ENCODE data around the gene SLC26A6. TPM values are rescaled to one million over a fixed set of nuclear protein-coding genes. Genes with fewer than 3 reads are reported as not detected.

SLC26A6 gene
- 100 to 1,000 TPM; 143 to 249 (median 194) TPM for total RNA-seq

- Histone ChIP-seq H3K36me3 (peaks cover 0 to 25% (median 0%) of the 10 kb centered on the region in 3 donors), H3K27ac (peak within 1 kb of the TSS; percentile 67 to 84 (median 74)), H3K4me1 (peaks cover 0 to 22% (median 4%) of the 10 kb centered on the region in 4 donors), H3K4me3 (peak within 1 kb of the TSS; percentile 76 to 90 (median 86)), H3K27me3 (no peaks in the 10 kb centered on the region), H3K9me3 (no peaks in the 10 kb centered on the region)
- peak; percentile 94 to 99 (median 98) for DNase-seq
- TF ChIP-seq POLR2A (IDR thresholded peaks at IDR 0.05) (peak; percentile 63 to 66), CTCF (IDR thresholded peaks at IDR 0.05) (peak in 4 of 6 experiments; percentile 31 to 76 (median 68))
These were observed at the start of gene SLC26A6 for GRCh38 chr3:48635222-48636021. Gene SLC26A6, minus strand, starts transcription at chr3:48635461. Its CDS starts 68 bp downstream, at chr3:48635393.

GRCh38 chr3:48684480-48685143 is 49.4 kb upstream of the SLC26A6 start:
- no peak for DNase-seq
- H3K27me3 ChIP-seq = no peaks in the 10 kb centered on the region

GRCh38 chr3:48684054-48684349 is 48.7 kb upstream of the SLC26A6 start:
- peak overlapping the region in 2 of 4 donors; percentile 97 to 100 for H3K4me3 ChIP-seq
- H3K36me3 ChIP-seq = peaks cover 0 to 56% (median 0%) of the 10 kb centered on the region in 3 donors
- H3K9me3 ChIP-seq = no peaks in the 10 kb centered on the region
- no peaks in the 10 kb centered on the region for H3K27me3 ChIP-seq
- TF ChIP-seq CTCF (IDR thresholded peaks at IDR 0.05) = no peak
- TF ChIP-seq POLR2A (IDR thresholded peaks at IDR 0.05) = no peak
- H3K27ac ChIP-seq = peak overlapping the region in 1 of 4 donors; percentile 25
- no peak for DNase-seq
- peaks cover 3 to 31% (median 6%) of the 10 kb centered on the region in 4 donors for H3K4me1 ChIP-seq

More at GRCh38 chr3:48684480-48685143, 49.4 kb upstream of the SLC26A6 start:
- H3K27ac ChIP-seq = peak overlapping the region in 1 of 4 donors; percentile 25
- TF ChIP-seq POLR2A (IDR thresholded peaks at IDR 0.05) = no peak
- H3K4me3 ChIP-seq = peak overlapping the region; percentile 66 to 100 (median 84)
- peaks cover 3 to 31% (median 6%) of the 10 kb centered on the region in 4 donors for H3K4me1 ChIP-seq
- H3K9me3 ChIP-seq = no peaks in the 10 kb centered on the region
- peaks cover 0 to 56% (median 0%) of the 10 kb centered on the region in 3 donors for H3K36me3 ChIP-seq

GRCh38 chr3:48682786-48683185 is 47.5 kb upstream of the SLC26A6 start:
- no peak for TF ChIP-seq POLR2A (IDR thresholded peaks at IDR 0.05)
- no peak for TF ChIP-seq CTCF (IDR thresholded peaks at IDR 0.05)
- Histone ChIP-seq H3K36me3 (peaks cover 0 to 53% (median 0%) of the 10 kb centered on the region in 3 donors), H3K4me3 (no peak overlapping the region), H3K4me1 (peaks cover 3 to 31% (median 6%) of the 10 kb centered on the region in 4 donors), H3K27me3 (no peaks in the 10 kb centered on the region), H3K27ac (no peak overlapping the region), H3K9me3 (no peaks in the 10 kb centered on the region)
- no peak for DNase-seq

- DNase-seq = no peak
- TF ChIP-seq CTCF (IDR thresholded peaks at IDR 0.05) (no peak), POLR2A (IDR thresholded peaks at IDR 0.05) (no peak)
- no peaks in the 10 kb centered on the region for H3K27me3 ChIP-seq
- H3K36me3 ChIP-seq = peaks cover 0 to 50% (median 0%) of the 10 kb centered on the region in 3 donors
- H3K27ac ChIP-seq = no peak overlapping the region
- H3K4me3 ChIP-seq = no peak overlapping the region
- no peaks in the 10 kb centered on the region for H3K9me3 ChIP-seq
- peaks cover 3 to 31% (median 6%) of the 10 kb centered on the region in 4 donors for H3K4me1 ChIP-seq
These were observed 46.8 kb upstream of the SLC26A6 start for GRCh38 chr3:48681974-48682610.

Measured in Peyer's patch (tissue), 4 donors.